ENCODE results near the gene ABCB6. TPM values are rescaled to one million over a fixed set of nuclear protein-coding genes. Genes with fewer than 3 reads are reported as not detected.
A peak's percentile ranks its signal among the peaks of the same experiment; 100 is the strongest.

ABCB6 gene
- total and polyA plus RNA-seq, 2 donors (not counting 1 experiment from before 2014, with no cell fraction given), result 12.5 to 49.5 TPM

DNA sequence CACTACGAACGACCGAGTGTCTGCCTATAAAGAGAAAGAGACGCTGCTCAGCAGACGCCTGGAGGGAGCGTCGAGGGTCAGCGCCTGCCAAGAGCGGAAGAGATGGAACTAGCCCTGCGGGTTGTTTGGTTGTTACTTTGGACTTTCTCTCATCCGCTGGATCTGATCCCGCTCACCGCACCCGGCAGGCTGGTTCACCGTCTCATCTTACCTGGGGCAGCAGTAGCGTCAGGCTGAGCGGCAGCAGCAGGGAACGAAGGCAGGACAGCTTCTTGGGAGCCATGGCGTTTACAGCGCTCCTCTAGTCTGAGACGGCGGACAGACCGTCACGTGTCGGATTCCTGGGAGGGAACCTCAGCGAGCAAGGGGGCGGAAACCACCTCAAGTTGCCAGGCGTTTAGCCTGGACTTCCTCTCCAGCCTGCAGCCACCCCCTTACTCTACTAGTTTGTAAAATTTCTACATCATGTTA, 24.6 kb upstream of the ABCB6 start:
- no peak for TF ChIP-seq CTCF (conservative IDR thresholded peaks at IDR 0.05 in 1 of 2, IDR thresholded peaks at IDR 0.05 in 1 of 2; ENCODE audit: low read depth in 1 of 2, low read length in 2 of 2)
- no peak for TF ChIP-seq EZH2 (IDR thresholded peaks at IDR 0.05; ENCODE audit: low read length, missing control alignments)
- H3K4me2 ChIP-seq (ENCODE audit: extremely low read depth, insufficient read depth, low read length), result no peak overlapping the region
- DNase-seq (ENCODE audit: low read depth in 2 of 2), result peak in 1 of 2 donors; percentile 31
- H3K9me3 ChIP-seq (ENCODE audit: control insufficient read depth, insufficient read depth, low read depth, low read length), result no peaks in the 10 kb centered on the region
- H3K79me2 ChIP-seq (ENCODE audit: control insufficient read depth, insufficient read depth, low read length), result peaks cover 15% of the 10 kb centered on the region
- H3K27me3 ChIP-seq (ENCODE audit: control insufficient read depth, insufficient read depth, low read length), result no peaks in the 10 kb centered on the region
- H3K9ac ChIP-seq (ENCODE audit: insufficient read depth, low read length), result no peak overlapping the region
- H4K20me1 ChIP-seq (ENCODE audit: control insufficient read depth, extremely low read depth, insufficient read depth, low read length), result no peaks in the 10 kb centered on the region
- H3K4me1 ChIP-seq (ENCODE audit: control insufficient read depth, extremely low read depth, insufficient read depth, low read length), result peaks cover 3% of the 10 kb centered on the region
- peak overlapping the region; percentile 32 for H3K27ac ChIP-seq (ENCODE audit: insufficient read depth, low read length)
- H2AFZ ChIP-seq (ENCODE audit: low read length), result peak overlapping the region; percentile 41
- H3K4me3 ChIP-seq (replicated peaks in 1 of 4; ENCODE audit: control extremely low read depth in 1 of 4, insufficient read depth in 1 of 4, low read depth in 3 of 4, low read length in 4 of 4), result peak overlapping the region in 2 of 4 experiments; percentile 14 to 45
- H3K36me3 ChIP-seq (ENCODE audit: control insufficient read depth, insufficient read depth, low read length), result peaks cover 12% of the 10 kb centered on the region

DNA sequence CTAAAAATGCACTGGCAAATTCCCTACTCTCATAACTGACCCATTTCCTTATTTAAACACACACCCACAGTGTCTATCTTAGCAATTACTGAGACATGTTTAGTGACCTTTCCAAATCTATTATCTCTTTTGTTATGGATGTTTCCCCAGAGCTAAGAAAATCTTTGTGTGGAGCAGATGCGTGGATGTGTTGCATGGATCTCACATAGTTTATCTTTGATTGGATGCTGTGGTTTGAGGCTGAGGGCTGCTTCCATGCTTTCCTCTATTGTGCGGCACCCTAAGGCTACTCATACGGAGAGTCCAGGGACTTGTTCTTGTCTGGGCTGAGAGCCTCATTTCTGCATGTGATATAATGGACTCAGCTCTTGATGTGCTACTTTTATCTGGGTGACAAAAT, 15.6 kb upstream of the ABCB6 start:
- Histone ChIP-seq H3K27me3 (ENCODE audit: control insufficient read depth, insufficient read depth, low read length) (no peaks in the 10 kb centered on the region), H3K4me2 (ENCODE audit: extremely low read depth, insufficient read depth, low read length) (no peak overlapping the region), H3K27ac (ENCODE audit: insufficient read depth, low read length) (no peak overlapping the region), H3K9ac (ENCODE audit: insufficient read depth, low read length) (no peak overlapping the region), H3K79me2 (ENCODE audit: control insufficient read depth, insufficient read depth, low read length) (peaks cover 1% of the 10 kb centered on the region), H4K20me1 (ENCODE audit: control insufficient read depth, extremely low read depth, insufficient read depth, low read length) (no peaks in the 10 kb centered on the region), H3K4me1 (ENCODE audit: control insufficient read depth, extremely low read depth, insufficient read depth, low read length) (peaks cover 2% of the 10 kb centered on the region), H3K4me3 (replicated peaks in 1 of 4; ENCODE audit: control extremely low read depth in 1 of 4, insufficient read depth in 1 of 4, low read depth in 3 of 4, low read length in 4 of 4) (no peak overlapping the region), H3K9me3 (ENCODE audit: control insufficient read depth, insufficient read depth, low read depth, low read length) (no peaks in the 10 kb centered on the region), H2AFZ (ENCODE audit: low read length) (no peak overlapping the region), H3K36me3 (ENCODE audit: control insufficient read depth, insufficient read depth, low read length) (peaks cover 18% of the 10 kb centered on the region)
- no peak for DNase-seq (ENCODE audit: low read depth in 2 of 2)
- TF ChIP-seq EZH2 (IDR thresholded peaks at IDR 0.05; ENCODE audit: low read length, missing control alignments) (no peak), CTCF (conservative IDR thresholded peaks at IDR 0.05 in 1 of 2, IDR thresholded peaks at IDR 0.05 in 1 of 2; ENCODE audit: low read depth in 1 of 2, low read length in 2 of 2) (no peak)

DNA sequence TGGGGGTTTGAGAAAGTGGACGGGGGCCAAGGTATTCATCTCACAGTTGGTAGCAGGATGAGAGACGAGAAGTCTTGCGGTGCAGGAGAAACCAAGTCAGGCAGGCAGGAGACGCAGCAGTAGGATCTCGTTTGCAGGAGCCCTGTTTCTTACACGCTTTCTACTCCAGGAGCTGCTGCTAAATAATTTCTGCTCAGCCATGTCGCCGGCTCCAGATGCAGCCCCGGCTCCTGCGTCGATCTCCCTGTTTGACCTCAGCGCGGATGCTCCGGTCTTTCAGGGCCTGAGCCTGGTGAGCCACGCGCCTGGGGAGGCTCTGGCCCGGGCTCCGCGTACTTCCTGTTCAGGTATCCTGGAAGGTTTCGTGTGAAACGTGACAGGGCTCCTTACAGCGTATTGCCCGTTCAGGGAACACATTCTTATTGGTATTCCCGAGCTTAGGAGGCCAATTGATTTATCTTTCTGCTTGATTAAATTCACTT, 11.3 kb upstream of the ABCB6 start:
- peak overlapping the region; percentile 81 for H2AFZ ChIP-seq (ENCODE audit: low read length)
- H4K20me1 ChIP-seq (ENCODE audit: control insufficient read depth, extremely low read depth, insufficient read depth, low read length), result no peaks in the 10 kb centered on the region
- no peak for TF ChIP-seq EZH2 (IDR thresholded peaks at IDR 0.05; ENCODE audit: low read length, missing control alignments)
- TF ChIP-seq CTCF (conservative IDR thresholded peaks at IDR 0.05 in 1 of 2, IDR thresholded peaks at IDR 0.05 in 1 of 2; ENCODE audit: low read depth in 1 of 2, low read length in 2 of 2), result no peak
- H3K4me1 ChIP-seq (ENCODE audit: control insufficient read depth, extremely low read depth, insufficient read depth, low read length), result peaks cover 2% of the 10 kb centered on the region
- H3K9ac ChIP-seq (ENCODE audit: insufficient read depth, low read length), result peak overlapping the region; percentile 68
- no peaks in the 10 kb centered on the region for H3K27me3 ChIP-seq (ENCODE audit: control insufficient read depth, insufficient read depth, low read length)
- peak overlapping the region; percentile 76 for H3K4me2 ChIP-seq (ENCODE audit: extremely low read depth, insufficient read depth, low read length)
- peaks cover 16% of the 10 kb centered on the region for H3K79me2 ChIP-seq (ENCODE audit: control insufficient read depth, insufficient read depth, low read length)
- H3K4me3 ChIP-seq (replicated peaks in 1 of 4; ENCODE audit: control extremely low read depth in 1 of 4, insufficient read depth in 1 of 4, low read depth in 3 of 4, low read length in 4 of 4), result peak overlapping the region; percentile 59 to 91 (median 82)
- peak; percentile 36 to 38 for DNase-seq (ENCODE audit: low read depth in 2 of 2)
- no peaks in the 10 kb centered on the region for H3K9me3 ChIP-seq (ENCODE audit: control insufficient read depth, insufficient read depth, low read depth, low read length)
- peak overlapping the region; percentile 73 for H3K27ac ChIP-seq (ENCODE audit: insufficient read depth, low read length)
- peaks cover 9% of the 10 kb centered on the region for H3K36me3 ChIP-seq (ENCODE audit: control insufficient read depth, insufficient read depth, low read length)

All from fibroblast of lung (primary cell).